GM19238 (cell line): ENCODE data around the gene FCF1.

ENCODE experiments used
- DNase-seq: peaks from one replicate; pipeline ENCODE4 v3.0.0; 2011; ENCODE audit warnings: low spot score; ENCODE audit not compliant: insufficient read length

FCF1 gene

DNA sequence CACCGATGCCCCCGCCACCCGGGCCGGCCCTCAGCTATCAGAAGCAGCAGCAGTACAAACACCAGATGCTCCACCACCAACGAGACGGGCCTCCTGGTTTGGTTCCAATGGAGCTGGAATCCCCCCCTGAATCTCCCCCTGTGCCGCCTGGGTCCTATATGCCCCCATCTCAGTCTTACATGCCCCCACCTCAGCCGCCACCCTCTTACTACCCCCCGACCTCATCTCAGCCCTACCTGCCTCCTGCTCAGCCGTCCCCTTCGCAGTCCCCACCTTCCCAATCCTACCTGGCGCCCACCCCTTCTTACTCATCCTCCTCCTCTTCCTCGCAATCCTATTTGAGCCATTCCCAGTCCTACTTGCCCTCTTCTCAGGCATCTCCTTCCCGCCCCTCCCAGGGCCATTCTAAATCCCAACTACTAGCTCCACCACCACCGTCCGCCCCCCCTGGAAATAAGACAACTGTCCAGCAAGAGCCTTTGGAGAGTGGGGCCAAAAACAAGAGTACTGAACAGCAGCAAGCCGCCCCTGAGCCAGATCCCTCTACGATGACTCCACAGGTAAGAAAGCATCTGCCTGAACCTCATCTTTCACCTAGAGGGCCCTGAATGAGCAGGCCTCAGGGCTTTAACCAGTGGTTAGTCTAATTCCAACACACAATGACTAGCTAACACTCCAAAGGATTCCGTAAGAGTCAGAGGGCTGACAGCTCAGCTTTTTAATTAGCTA, 51.0 kb downstream of the FCF1 start:
- no peak for DNase-seq

- no peak for DNase-seq
These were observed 52.8 kb downstream of the FCF1 start for GRCh38 chr14:74765721-74766120.

DNA sequence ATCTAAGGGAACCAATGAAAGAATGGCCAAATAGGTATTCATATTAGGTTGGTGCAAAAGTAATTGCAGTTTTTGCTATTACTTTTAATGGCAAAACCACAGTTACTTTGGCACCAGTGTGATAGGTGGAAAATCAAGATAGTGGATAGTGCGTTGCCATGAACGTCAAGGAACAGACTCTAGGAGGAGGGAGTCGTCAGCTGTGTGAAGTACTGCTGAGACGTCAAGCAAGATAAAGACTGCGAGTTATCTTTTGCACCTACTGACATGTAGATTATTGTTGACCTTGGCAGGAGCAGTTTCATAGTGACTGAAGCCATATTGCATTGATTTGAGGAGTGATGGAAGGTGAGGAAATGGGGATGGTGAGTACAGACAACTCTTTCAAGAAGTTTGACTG, 58.5 kb downstream of the FCF1 start:
- DNase-seq = no peak

GRCh38 chr14:74784634-74785033, 71.7 kb downstream of the FCF1 start:
- DNase-seq = no peak

DNA sequence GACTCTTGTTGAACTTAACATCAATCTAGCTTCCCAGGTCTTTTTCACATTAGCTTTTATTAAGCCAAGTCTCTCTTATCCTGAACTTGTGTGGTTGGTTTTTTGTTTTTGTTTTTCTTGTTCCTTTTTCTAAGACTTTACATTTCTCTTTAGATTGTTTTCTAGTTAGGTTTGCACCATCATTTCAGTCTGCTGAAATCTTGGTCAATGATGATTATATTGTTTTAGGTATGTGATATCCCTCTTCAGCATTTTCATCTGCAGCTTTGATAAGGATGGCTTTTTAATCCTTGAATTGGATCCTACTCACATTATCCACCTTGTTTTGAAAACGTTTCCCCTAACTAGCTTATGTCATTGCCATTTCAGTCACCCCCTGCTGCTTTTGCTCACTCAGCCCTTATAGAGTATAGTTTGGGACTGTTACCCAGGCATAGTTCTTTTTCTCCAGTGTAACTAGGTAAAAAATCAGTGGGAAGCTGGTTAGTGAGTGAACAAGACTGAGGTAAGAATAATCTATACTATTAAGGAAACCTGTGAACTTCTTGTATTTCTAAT, 72.2 kb downstream of the FCF1 start:
- no peak for DNase-seq

DNA sequence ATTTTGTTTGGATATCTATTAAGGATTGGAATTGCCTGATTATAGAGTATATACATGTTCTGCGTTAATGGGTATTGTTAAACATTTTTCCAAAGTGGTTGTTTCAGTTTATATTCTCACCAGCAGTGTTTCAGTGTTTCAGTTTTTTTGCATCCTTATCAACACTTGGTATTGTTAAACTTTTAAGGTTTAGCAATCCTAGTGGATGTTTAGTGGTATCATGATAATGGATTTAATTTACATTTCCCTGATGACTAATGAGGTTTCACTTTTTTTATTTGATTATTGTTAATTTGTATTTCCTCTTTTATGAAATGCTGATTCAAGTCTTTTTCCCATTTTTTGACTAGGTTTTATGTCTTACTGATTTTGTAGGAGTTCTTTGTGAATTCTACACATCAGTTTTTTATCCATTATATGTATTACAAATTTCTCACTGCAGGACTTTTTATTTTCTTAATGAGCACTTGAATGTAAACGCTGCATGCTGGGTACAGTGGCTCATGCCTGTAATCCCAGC, 73.9 kb downstream of the FCF1 start:
- DNase-seq = no peak
